ENCODE data around the gene DENND10. TPM values are rescaled to one million over a fixed set of nuclear protein-coding genes. Genes with fewer than 3 reads are reported as not detected.
"Not testable (repeated sequence)": the region's sequence is repeated elsewhere in the genome, so short reads cannot be mapped to it uniquely, and the experiment has no call there.

Gene DENND10
- total and polyA plus RNA-seq, 2 experiments from 2014 or later = 75.3 to 94.7 TPM

DNA sequence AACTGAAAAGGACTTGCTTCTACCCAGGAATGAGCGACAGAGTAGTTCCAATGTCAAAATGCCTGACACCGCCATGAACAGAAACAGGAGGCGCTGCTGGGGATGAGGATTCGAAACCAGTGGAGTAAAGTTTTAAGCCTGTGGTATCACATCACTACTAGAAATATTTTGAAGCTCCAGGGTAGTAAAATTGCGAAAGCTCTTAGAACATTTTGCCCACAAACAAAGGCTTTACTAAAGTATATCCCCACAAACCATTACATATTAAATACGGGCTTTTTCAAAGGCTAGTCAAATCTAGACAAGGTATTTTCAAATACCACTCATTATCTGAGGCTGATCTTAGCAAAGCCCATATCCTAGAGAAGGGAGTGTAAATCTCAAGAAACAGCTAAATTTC is 72.3 kb downstream of the DENND10 start:
- TF ChIP-seq, protein P1, sequence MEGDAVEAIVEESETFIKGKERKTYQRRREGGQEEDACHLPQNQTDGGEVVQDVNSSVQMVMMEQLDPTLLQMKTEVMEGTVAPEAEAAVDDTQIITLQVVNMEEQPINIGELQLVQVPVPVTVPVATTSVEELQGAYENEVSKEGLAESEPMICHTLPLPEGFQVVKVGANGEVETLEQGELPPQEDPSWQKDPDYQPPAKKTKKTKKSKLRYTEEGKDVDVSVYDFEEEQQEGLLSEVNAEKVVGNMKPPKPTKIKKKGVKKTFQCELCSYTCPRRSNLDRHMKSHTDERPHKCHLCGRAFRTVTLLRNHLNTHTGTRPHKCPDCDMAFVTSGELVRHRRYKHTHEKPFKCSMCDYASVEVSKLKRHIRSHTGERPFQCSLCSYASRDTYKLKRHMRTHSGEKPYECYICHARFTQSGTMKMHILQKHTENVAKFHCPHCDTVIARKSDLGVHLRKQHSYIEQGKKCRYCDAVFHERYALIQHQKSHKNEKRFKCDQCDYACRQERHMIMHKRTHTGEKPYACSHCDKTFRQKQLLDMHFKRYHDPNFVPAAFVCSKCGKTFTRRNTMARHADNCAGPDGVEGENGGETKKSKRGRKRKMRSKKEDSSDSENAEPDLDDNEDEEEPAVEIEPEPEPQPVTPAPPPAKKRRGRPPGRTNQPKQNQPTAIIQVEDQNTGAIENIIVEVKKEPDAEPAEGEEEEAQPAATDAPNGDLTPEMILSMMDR (IDR thresholded peaks at IDR 0.05; ENCODE audit: poor library complexity) = no peak
- TF ChIP-seq EZH2 (IDR thresholded peaks at IDR 0.05; ENCODE audit: borderline replicate concordance) (no peak), EZH2phosphoT487 (IDR thresholded peaks at IDR 0.05; ENCODE audit: low read depth, severe bottlenecking, unreplicated experiment) (no peak)
- H3K27me3 ChIP-seq = no peaks in the 10 kb centered on the region
- H3K9me3 ChIP-seq (ENCODE audit: low read depth) = no peaks in the 10 kb centered on the region
- peak overlapping the region; percentile 91 for H3K27ac ChIP-seq
- no peaks in the 10 kb centered on the region for H4K20me1 ChIP-seq (ENCODE audit: insufficient read depth, poor library complexity, severe bottlenecking)
- H3K4me3 ChIP-seq = no peak overlapping the region
- H2AFZ ChIP-seq = no peak overlapping the region
- DNase-seq (ENCODE audit: low spot score) = peak; percentile 22
- H3K4me1 ChIP-seq (ENCODE audit: insufficient read depth) = peaks cover 17% of the 10 kb centered on the region
- no peaks in the 10 kb centered on the region for H3K9me2 ChIP-seq (replicated peaks; ENCODE audit: insufficient read depth)
- WGBS (ENCODE audit: low lambda C conversion rate, missing lambda C conversion rate) = 73% methylated on average over 6 of the region's 6 CpGs
- peaks cover 44% of the 10 kb centered on the region for H3K79me2 ChIP-seq
- H3K36me3 ChIP-seq (replicated peaks; ENCODE audit: insufficient read depth, low read depth) = no peaks in the 10 kb centered on the region
- H3K4me2 ChIP-seq = peak overlapping the region; percentile 84

- WGBS (ENCODE audit: low lambda C conversion rate, missing lambda C conversion rate) = 18% methylated on average over 21 of the region's 21 CpGs
- H3K9me3 ChIP-seq (ENCODE audit: low read depth) = no peaks in the 10 kb centered on the region
- H3K4me1 ChIP-seq (ENCODE audit: insufficient read depth) = peaks cover 17% of the 10 kb centered on the region
- H3K36me3 ChIP-seq (replicated peaks; ENCODE audit: insufficient read depth, low read depth) = no peaks in the 10 kb centered on the region
- TF ChIP-seq EZH2phosphoT487 (IDR thresholded peaks at IDR 0.05; ENCODE audit: low read depth, severe bottlenecking, unreplicated experiment) (no peak), EZH2 (IDR thresholded peaks at IDR 0.05; ENCODE audit: borderline replicate concordance) (no peak)
- TF ChIP-seq, protein P1 (IDR thresholded peaks at IDR 0.05; ENCODE audit: poor library complexity) = no peak
- H3K9me2 ChIP-seq (replicated peaks; ENCODE audit: insufficient read depth) = no peaks in the 10 kb centered on the region
- H3K27ac ChIP-seq = peak overlapping the region; percentile 91
- peaks cover 39% of the 10 kb centered on the region for H3K79me2 ChIP-seq
- DNase-seq (ENCODE audit: low spot score) = no peak
- H3K27me3 ChIP-seq = no peaks in the 10 kb centered on the region
- peak overlapping the region; percentile 43 for H2AFZ ChIP-seq
- no peaks in the 10 kb centered on the region for H4K20me1 ChIP-seq (ENCODE audit: insufficient read depth, poor library complexity, severe bottlenecking)
- H3K4me3 ChIP-seq = peak overlapping the region; percentile 76
- H3K4me2 ChIP-seq = peak overlapping the region; percentile 84
These were observed 73.9 kb downstream of the DENND10 start for GRCh38 chr10:119177708-119178371.

DNA sequence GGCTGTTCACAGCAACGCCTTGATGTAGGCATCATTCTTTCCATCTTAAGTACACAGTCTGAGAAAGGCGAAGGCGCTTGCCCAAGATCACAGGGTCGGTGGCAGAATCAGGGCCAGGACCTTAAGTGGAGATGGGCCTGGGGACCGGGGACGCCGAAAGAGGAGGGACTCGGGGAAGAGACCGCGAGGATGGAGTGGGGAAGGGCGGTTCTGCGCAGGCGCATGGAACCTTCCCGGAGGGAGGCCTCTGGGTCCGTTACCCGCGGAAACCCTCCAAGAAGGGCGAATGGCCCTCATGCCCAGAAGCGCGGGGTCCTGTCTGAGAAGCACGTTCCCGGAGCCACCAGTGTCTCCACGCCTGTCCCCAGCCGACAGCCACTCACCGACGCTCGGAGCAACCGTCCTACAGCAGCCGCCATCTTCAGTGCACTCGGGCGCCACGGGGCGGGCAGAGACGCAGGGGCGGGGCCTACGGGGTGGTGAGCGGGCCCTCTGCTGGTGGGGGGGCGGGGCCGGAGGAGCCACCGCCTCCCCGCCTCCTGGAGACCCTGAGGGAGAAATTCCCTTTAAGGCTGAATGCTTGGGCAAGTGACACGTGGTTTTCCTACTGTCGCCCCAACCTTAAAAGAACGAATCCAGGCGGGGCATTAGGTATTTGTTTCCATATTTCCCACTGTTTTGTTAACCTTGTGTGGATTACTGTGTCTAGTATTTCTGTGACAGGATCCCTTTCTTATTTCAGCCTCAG is 74.6 kb downstream of the DENND10 start, which contains the start of gene PRDX3:
PRDX3 (minus strand) TSS at position 441 of the 748 bp plus-strand sequence; CDS start at position 419, 22 bp downstream.
- no peaks in the 10 kb centered on the region for H3K9me2 ChIP-seq (replicated peaks; ENCODE audit: insufficient read depth)
- no peaks in the 10 kb centered on the region for H3K27me3 ChIP-seq
- H3K4me2 ChIP-seq = peak within 1 kb of the TSS; percentile 84
- peaks cover 17% of the 10 kb centered on the region for H3K4me1 ChIP-seq (ENCODE audit: insufficient read depth)
- TF ChIP-seq, protein P1 (IDR thresholded peaks at IDR 0.05; ENCODE audit: poor library complexity) = peak; percentile 24
- TF ChIP-seq EZH2phosphoT487 (IDR thresholded peaks at IDR 0.05; ENCODE audit: low read depth, severe bottlenecking, unreplicated experiment) = no peak
- no peak for TF ChIP-seq EZH2 (IDR thresholded peaks at IDR 0.05; ENCODE audit: borderline replicate concordance)
- H4K20me1 ChIP-seq (ENCODE audit: insufficient read depth, poor library complexity, severe bottlenecking) = no peaks in the 10 kb centered on the region
- peak; percentile 97 for DNase-seq (ENCODE audit: low spot score)
- peak within 1 kb of the TSS; percentile 91 for H3K27ac ChIP-seq
- peak within 1 kb of the TSS; percentile 49 for H2AFZ ChIP-seq
- WGBS (ENCODE audit: low lambda C conversion rate, missing lambda C conversion rate) = under 1% methylated on average over 43 of the region's 45 CpGs
- peaks cover 39% of the 10 kb centered on the region for H3K79me2 ChIP-seq
- H3K36me3 ChIP-seq (replicated peaks; ENCODE audit: insufficient read depth, low read depth) = no peaks in the 10 kb centered on the region
- no peaks in the 10 kb centered on the region for H3K9me3 ChIP-seq (ENCODE audit: low read depth)
- H3K4me3 ChIP-seq = peak within 1 kb of the TSS; percentile 76

DNA sequence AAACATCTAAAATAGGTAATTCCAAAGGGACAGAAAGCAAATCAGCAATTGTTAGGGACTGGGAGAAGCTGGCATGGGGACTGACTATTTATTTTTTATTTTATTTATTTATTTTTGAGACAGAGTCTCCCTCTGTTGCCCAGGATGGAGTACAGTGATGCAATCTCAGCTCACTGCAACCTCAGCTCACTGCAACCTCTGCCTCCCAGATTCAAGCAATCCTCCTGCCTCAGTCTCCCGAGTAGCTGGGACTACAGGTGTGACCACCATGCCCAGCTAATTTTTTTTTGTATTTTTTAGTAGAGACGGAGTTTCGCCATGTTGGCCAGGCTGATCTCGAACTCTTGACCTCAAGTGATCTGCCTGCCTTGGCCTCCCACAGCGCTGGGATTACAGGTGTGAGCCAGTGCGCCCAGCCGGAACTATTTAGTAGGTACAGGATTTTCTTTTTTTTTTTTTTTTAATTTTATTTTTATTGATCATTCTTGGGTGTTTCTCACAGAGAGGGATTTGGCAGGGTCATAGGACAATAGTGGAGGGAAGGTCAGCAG is 77.0 kb downstream of the DENND10 start:
- peaks cover 19% of the 10 kb centered on the region for H3K79me2 ChIP-seq
- H4K20me1 ChIP-seq (ENCODE audit: insufficient read depth, poor library complexity, severe bottlenecking); H3K9me3 ChIP-seq (ENCODE audit: low read depth); H3K4me3 ChIP-seq; DNase-seq (ENCODE audit: low spot score); H3K9me2 ChIP-seq (replicated peaks; ENCODE audit: insufficient read depth); H3K4me2 ChIP-seq; H2AFZ ChIP-seq; H3K27me3 ChIP-seq; H3K36me3 ChIP-seq (replicated peaks; ENCODE audit: insufficient read depth, low read depth); H3K27ac ChIP-seq: not testable (repeated sequence)
- peaks cover 13% of the 10 kb centered on the region for H3K4me1 ChIP-seq (ENCODE audit: insufficient read depth)
- WGBS (ENCODE audit: low lambda C conversion rate, missing lambda C conversion rate) = 92% methylated on average over 7 of the region's 7 CpGs

Measured in hepatocyte (in vitro differentiated cells).